Spleen (tissue), 11 donors: ENCODE results near the gene PARD3. TPM values are rescaled to one million over a fixed set of nuclear protein-coding genes. Genes with fewer than 3 reads are reported as not detected.

Source experiments
- DNase-seq: peaks from one replicate; pipeline ENCODE4 v3.0.0-alpha.2; 2020
- H3K27ac ChIP-seq, 8 donors: fragments of 200-600 bp; sonication (generic) in 7 of 8; 1 replicate in 4 of 8; 2 replicates in 4 of 8; pipeline versions ENCODE4 v1.5.0 to v1.8.0; 2016 to 2021; ENCODE audit warnings: inconsistent platforms in 4 of 8, mild to moderate bottlenecking in 4 of 8, moderate library complexity in 1 of 8
- H3K27me3 ChIP-seq, 7 donors: fragments of 200-600 bp; sonication (generic) in 6 of 7; replicated peaks in 1 of 7; 1 replicate in 4 of 7; 2 replicates in 3 of 7; pipeline versions ENCODE4 v1.5.0 to v1.8.0; 2016 to 2021; ENCODE audit warnings: inconsistent platforms in 3 of 7, mild to moderate bottlenecking in 1 of 7
- H3K36me3 ChIP-seq, 6 donors: fragments of 200-600 bp; sonication (generic) in 5 of 6; 1 replicate in 4 of 6; 2 replicates in 2 of 6; pipeline versions ENCODE4 v1.5.0 to v1.8.0; 2016 to 2021; ENCODE audit warnings: inconsistent platforms in 2 of 6
- H3K4me1 ChIP-seq, 6 donors: fragments of 200-600 bp; sonication (generic) in 5 of 6; 1 replicate in 3 of 6; 2 replicates in 3 of 6; pipeline versions ENCODE4 v1.5.0 to v1.8.0; 2016 to 2021; ENCODE audit warnings: inconsistent platforms in 3 of 6
- H3K4me3 ChIP-seq, 8 donors: fragments of 200-600 bp; sonication (generic) in 7 of 8; 1 replicate in 4 of 8; 2 replicates in 4 of 8; pipeline versions ENCODE4 v1.5.0 to v1.8.0; 2016 to 2021; ENCODE audit warnings: inconsistent platforms in 4 of 8, mild to moderate bottlenecking in 4 of 8, moderate library complexity in 2 of 8
- H3K9me3 ChIP-seq, 8 donors: fragments of 200-600 bp; sonication (generic) in 7 of 8; 1 replicate in 4 of 8; 2 replicates in 4 of 8; pipeline versions ENCODE4 v1.5.0 to v1.8.0; 2016 to 2021; ENCODE audit warnings: inconsistent platforms in 4 of 8
- CTCF ChIP-seq, 11 experiments: fragments of 200-600 bp in 7 of 11; fragments of 450-650 bp in 4 of 11; sonication (generic) in 4 of 11; IDR thresholded peaks in 8 of 11; conservative IDR thresholded peaks in 3 of 11; 1 replicate in 7 of 11; 2 replicates in 4 of 11; pipeline versions ENCODE4 v1.4.0 to v1.8.0; 2016 to 2021; ENCODE audit warnings: antibody characterized with exemption in 11 of 11, inconsistent platforms in 4 of 11, mild to moderate bottlenecking in 1 of 11
- POLR2A ChIP-seq, 3 donors: fragments of 450-650 bp; IDR thresholded peaks; one replicate each; pipeline ENCODE4 v1.5.1; 2017; ENCODE audit warnings: antibody characterized with exemption in 3 of 3, mild to moderate bottlenecking in 1 of 3
- POLR2AphosphoS5 ChIP-seq, 3 donors: sonication (generic); formaldehyde crosslinking; IDR thresholded peaks; one replicate each; pipeline ENCODE4 v1.5.1; 2017; ENCODE audit warnings: antibody characterized with exemption in 3 of 3
- WGBS, 5 donors: extraction: QIAGEN DNeasy Blood & Tissue Kit in 3 of 5; methylation state at CpG; one replicate each; pipeline versions ENCODE4 v1.1.5 to v1.1.7; 2013 to 2018; 5-methylcytosine and 5-hydroxymethylcytosine counted together
- intact Hi-C: fragments of 100-400 bp; cut with DNase I; formaldehyde crosslinking; loops from one replicate; pipeline ENCODE4 v1.15.0; 2023; ENCODE audit warnings: low total_unique reads
- polyA plus RNA-seq, 3 donors: library from polyadenylated mRNA; stranded (reverse); fragments of 200-250 nt; gene quantifications; one replicate each; pipeline ENCODE4 v1.2.1, GENCODE V29; 2013
- total RNA-seq, 7 donors: library from RNA; depleted of rRNA in 3 of 7; stranded (reverse); fragments of >200 nt in 3 of 7; fragmentation: NEBNext Ultra II Directional in 4 of 7; extraction: Animal tissue kit (Norgen Biotek cat#: 25700) in 4 of 7; gene quantifications; one replicate each; pipeline versions ENCODE4 v1.1.0 to v1.2.1, GENCODE V29; 2016 to 2021
- donor health status: healthy with polysubstance abuse.
- donor health status: DM: no; HTN: no; CAD: no; lungs with moderate emphysema.
- donor health status: DM: no; HTN: no; CAD: no.
- donor health status: Bipolar disorder and iron deficiency.
- donor health status: healthy.
- donor health status: DM: no; HTN: no; CAD: no.
- donor health status: DM: yes; HTN: yes; CAD: no.

Gene PARD3
- total and polyA plus RNA-seq, 10 donors: 2.8 to 18.9 (median 10.8) TPM

DNA sequence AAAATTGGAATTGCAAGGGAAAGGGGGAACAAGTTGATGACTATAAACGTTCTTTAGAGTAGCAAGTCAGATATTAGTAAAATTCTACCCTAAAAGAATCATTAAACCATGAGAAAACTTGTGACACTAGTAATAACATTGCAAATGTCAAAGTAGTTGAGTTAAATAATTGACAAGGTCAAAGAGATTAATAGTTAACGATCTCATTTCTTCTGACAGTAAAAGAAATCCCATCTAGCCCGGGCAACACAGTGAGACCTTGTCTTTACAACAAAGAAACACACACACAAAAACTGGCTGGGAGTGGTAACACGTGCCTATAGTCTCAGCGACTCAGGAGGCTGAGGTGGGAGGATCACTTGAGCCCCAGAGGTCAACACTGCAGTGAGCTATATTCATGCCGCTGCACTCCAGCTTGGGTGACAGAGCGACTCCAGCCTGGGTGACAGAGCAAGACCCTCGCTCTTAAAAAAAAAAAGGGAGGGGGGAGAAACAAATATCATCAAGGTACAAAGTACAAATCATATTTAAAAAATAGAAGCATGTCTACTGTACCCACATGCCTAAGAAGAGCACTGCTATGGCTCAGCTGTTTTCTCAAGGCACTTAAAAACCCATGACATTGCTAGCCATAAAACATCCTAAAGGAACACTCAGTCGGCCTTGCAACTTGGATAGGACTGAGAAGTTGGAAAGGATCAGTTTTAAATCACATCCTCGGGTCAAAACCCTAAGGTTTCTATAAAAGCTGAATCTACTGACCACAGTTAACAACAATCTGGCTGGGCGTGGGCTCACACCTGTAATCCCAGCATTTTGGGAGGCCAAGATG lies 401.1 kb downstream of the PARD3 start:
- TF ChIP-seq POLR2A (IDR thresholded peaks at IDR 0.05) (no peak), CTCF (IDR thresholded peaks at IDR 0.05 in 8 of 11, conservative IDR thresholded peaks at IDR 0.05 in 3 of 11) (no peak), POLR2AphosphoS5 (IDR thresholded peaks at IDR 0.05) (no peak)
- 74 to 86% (median 81%) methylated on average over 11 of the region's 11 CpGs for WGBS, 5 donors
- Histone ChIP-seq H3K4me3 (no peak overlapping the region), H3K27ac (no peak overlapping the region), H3K4me1 (no peaks in the 10 kb centered on the region), H3K9me3 (no peaks in the 10 kb centered on the region), H3K27me3 (no peaks in the 10 kb centered on the region), H3K36me3 (no peaks in the 10 kb centered on the region)
- DNase-seq: no peak
- intact Hi-C loops: no loop called here

- no peak for TF ChIP-seq POLR2A (IDR thresholded peaks at IDR 0.05)
- no peak for TF ChIP-seq POLR2AphosphoS5 (IDR thresholded peaks at IDR 0.05)
- TF ChIP-seq CTCF (IDR thresholded peaks at IDR 0.05 in 8 of 11, conservative IDR thresholded peaks at IDR 0.05 in 3 of 11): no peak
- no peaks in the 10 kb centered on the region for H3K36me3 ChIP-seq
- WGBS, 5 donors: 80 to 93% (median 88%) methylated on average over 3 of the region's 3 CpGs
- H3K9me3 ChIP-seq: no peaks in the 10 kb centered on the region
- intact Hi-C loops: no loop called here
- no peaks in the 10 kb centered on the region for H3K4me1 ChIP-seq
- DNase-seq: no peak
- no peak overlapping the region for H3K4me3 ChIP-seq
- no peaks in the 10 kb centered on the region for H3K27me3 ChIP-seq
- no peak overlapping the region for H3K27ac ChIP-seq
Measured at GRCh38 chr10:34413214-34413613, 401.9 kb downstream of the PARD3 start.

- no peaks in the 10 kb centered on the region for H3K27me3 ChIP-seq
- peaks cover 0 to 6% (median 0%) of the 10 kb centered on the region in 6 donors for H3K4me1 ChIP-seq
- no peak overlapping the region for H3K27ac ChIP-seq
- H3K9me3 ChIP-seq: no peaks in the 10 kb centered on the region
- TF ChIP-seq POLR2A (IDR thresholded peaks at IDR 0.05): no peak
- TF ChIP-seq CTCF (IDR thresholded peaks at IDR 0.05 in 8 of 11, conservative IDR thresholded peaks at IDR 0.05 in 3 of 11): no peak
- no peak for TF ChIP-seq POLR2AphosphoS5 (IDR thresholded peaks at IDR 0.05)
- 94 to 96% (median 95%) methylated on average over 3 of the region's 3 CpGs for WGBS, 5 donors
- H3K36me3 ChIP-seq: no peaks in the 10 kb centered on the region
- intact Hi-C loops: no loop called here
- DNase-seq: no peak
- no peak overlapping the region for H3K4me3 ChIP-seq
Measured at GRCh38 chr10:34408956-34409355, 406.1 kb downstream of the PARD3 start.

- H3K9me3 ChIP-seq: no peaks in the 10 kb centered on the region
- TF ChIP-seq POLR2A (IDR thresholded peaks at IDR 0.05) (no peak), POLR2AphosphoS5 (IDR thresholded peaks at IDR 0.05) (no peak), CTCF (IDR thresholded peaks at IDR 0.05 in 8 of 11, conservative IDR thresholded peaks at IDR 0.05 in 3 of 11) (no peak)
- no peak overlapping the region for H3K4me3 ChIP-seq
- no peaks in the 10 kb centered on the region for H3K36me3 ChIP-seq
- intact Hi-C loops: no loop called here
- 84 to 98% (median 89%) methylated on average over 2 of the region's 2 CpGs for WGBS, 5 donors
- no peaks in the 10 kb centered on the region for H3K27me3 ChIP-seq
- H3K27ac ChIP-seq: no peak overlapping the region
- no peak for DNase-seq
- peaks cover 0 to 6% (median 0%) of the 10 kb centered on the region in 6 donors for H3K4me1 ChIP-seq
Measured at GRCh38 chr10:34408381-34408780, 406.7 kb downstream of the PARD3 start.
